ENCODE results near the gene MANF.

The MANF gene

DNA sequence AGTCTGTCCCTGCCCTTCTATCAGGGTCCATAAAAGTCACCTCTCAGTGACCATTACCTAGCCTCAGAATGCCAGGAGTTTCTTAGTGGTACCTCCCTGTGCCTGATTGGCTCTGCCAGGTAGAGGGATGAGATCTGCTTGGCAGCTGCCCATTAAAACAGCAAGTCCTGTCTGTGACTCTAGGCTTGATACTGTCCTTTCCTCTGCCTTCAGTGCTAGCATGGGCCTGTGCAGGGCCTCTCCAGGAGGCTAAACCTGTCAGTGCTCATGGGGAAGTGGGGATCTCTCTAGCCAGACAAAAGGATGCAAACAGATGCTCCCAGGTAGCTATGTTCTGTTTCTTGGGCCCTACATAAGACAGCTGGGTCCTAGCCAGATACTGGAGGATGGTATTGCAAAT lies 10.0 kb upstream of the MANF start:
- no peaks in the 10 kb centered on the region for H3K27me3 ChIP-seq (replicated peaks; ENCODE audit: insufficient read depth, low read length)
- H3K79me2 ChIP-seq (ENCODE audit: low read length), result no peaks in the 10 kb centered on the region
- H3K4me3 ChIP-seq (ENCODE audit: low read length), result no peak overlapping the region
- no peak overlapping the region for H3K27ac ChIP-seq (ENCODE audit: low read length)
- H4K20me1 ChIP-seq (ENCODE audit: insufficient read depth, low read length), result no peaks in the 10 kb centered on the region
- no peak overlapping the region for H3K4me2 ChIP-seq (ENCODE audit: low read depth, low read length)
- H3K9me3 ChIP-seq (replicated peaks; ENCODE audit: insufficient read depth, low read length), result no peaks in the 10 kb centered on the region
- no peak for TF ChIP-seq EZH2 (optimal IDR thresholded peaks at IDR 0.05; ENCODE audit: low read depth, low read length)
- TF ChIP-seq EZH2phosphoT487 (IDR thresholded peaks at IDR 0.05; ENCODE audit: low read length), result no peak
- TF ChIP-seq, protein P1, sequence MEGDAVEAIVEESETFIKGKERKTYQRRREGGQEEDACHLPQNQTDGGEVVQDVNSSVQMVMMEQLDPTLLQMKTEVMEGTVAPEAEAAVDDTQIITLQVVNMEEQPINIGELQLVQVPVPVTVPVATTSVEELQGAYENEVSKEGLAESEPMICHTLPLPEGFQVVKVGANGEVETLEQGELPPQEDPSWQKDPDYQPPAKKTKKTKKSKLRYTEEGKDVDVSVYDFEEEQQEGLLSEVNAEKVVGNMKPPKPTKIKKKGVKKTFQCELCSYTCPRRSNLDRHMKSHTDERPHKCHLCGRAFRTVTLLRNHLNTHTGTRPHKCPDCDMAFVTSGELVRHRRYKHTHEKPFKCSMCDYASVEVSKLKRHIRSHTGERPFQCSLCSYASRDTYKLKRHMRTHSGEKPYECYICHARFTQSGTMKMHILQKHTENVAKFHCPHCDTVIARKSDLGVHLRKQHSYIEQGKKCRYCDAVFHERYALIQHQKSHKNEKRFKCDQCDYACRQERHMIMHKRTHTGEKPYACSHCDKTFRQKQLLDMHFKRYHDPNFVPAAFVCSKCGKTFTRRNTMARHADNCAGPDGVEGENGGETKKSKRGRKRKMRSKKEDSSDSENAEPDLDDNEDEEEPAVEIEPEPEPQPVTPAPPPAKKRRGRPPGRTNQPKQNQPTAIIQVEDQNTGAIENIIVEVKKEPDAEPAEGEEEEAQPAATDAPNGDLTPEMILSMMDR (IDR thresholded peaks at IDR 0.05; ENCODE audit: low read length), result no peak
- H3F3A ChIP-seq (ENCODE audit: insufficient read depth, low read length), result no peaks in the 10 kb centered on the region
- H3K4me1 ChIP-seq (ENCODE audit: low read length), result no peaks in the 10 kb centered on the region
- H2AFZ ChIP-seq (ENCODE audit: low read length), result no peak overlapping the region
- DNase-seq, result no peak
- H3K36me3 ChIP-seq (replicated peaks; ENCODE audit: insufficient read depth, low read length), result no peaks in the 10 kb centered on the region
- no peaks in the 10 kb centered on the region for H3K9me2 ChIP-seq (replicated peaks; ENCODE audit: insufficient read depth, low read length)
- no peak overlapping the region for H3K9ac ChIP-seq (ENCODE audit: low read length)

DNA sequence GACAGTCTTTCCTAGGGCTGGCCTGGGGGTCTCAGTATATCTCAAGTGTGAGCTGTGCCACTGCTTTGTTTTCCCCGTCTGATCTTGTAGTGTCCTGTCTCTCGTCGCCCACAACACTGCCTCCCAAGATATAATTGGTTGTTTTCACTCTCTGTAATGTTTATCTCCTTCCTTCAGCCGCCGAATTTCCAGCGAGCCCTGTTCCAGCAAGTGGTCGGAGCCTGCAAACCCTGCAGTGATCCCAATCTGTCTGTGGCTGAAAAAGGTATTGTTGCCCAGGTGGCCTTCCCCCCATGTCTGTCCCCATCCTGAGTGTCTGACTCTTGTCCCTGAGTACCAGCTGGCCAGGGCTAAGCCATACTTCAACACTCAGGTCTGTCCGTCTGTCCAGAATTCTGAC lies 9.5 kb upstream of the MANF start:
- Histone ChIP-seq H3K27ac (ENCODE audit: low read length) (no peak overlapping the region), H3K4me1 (ENCODE audit: low read length) (no peaks in the 10 kb centered on the region), H3K79me2 (ENCODE audit: low read length) (no peaks in the 10 kb centered on the region), H3K36me3 (replicated peaks; ENCODE audit: insufficient read depth, low read length) (no peaks in the 10 kb centered on the region), H3F3A (ENCODE audit: insufficient read depth, low read length) (no peaks in the 10 kb centered on the region), H3K9me3 (replicated peaks; ENCODE audit: insufficient read depth, low read length) (no peaks in the 10 kb centered on the region), H3K27me3 (replicated peaks; ENCODE audit: insufficient read depth, low read length) (no peaks in the 10 kb centered on the region), H3K4me2 (ENCODE audit: low read depth, low read length) (no peak overlapping the region), H3K4me3 (ENCODE audit: low read length) (no peak overlapping the region), H3K9me2 (replicated peaks; ENCODE audit: insufficient read depth, low read length) (no peaks in the 10 kb centered on the region), H4K20me1 (ENCODE audit: insufficient read depth, low read length) (no peaks in the 10 kb centered on the region), H2AFZ (ENCODE audit: low read length) (no peak overlapping the region), H3K9ac (ENCODE audit: low read length) (no peak overlapping the region)
- DNase-seq, result no peak
- TF ChIP-seq, protein P1 (IDR thresholded peaks at IDR 0.05; ENCODE audit: low read length), result no peak
- TF ChIP-seq EZH2 (optimal IDR thresholded peaks at IDR 0.05; ENCODE audit: low read depth, low read length), result no peak
- TF ChIP-seq EZH2phosphoT487 (IDR thresholded peaks at IDR 0.05; ENCODE audit: low read length), result no peak

DNA sequence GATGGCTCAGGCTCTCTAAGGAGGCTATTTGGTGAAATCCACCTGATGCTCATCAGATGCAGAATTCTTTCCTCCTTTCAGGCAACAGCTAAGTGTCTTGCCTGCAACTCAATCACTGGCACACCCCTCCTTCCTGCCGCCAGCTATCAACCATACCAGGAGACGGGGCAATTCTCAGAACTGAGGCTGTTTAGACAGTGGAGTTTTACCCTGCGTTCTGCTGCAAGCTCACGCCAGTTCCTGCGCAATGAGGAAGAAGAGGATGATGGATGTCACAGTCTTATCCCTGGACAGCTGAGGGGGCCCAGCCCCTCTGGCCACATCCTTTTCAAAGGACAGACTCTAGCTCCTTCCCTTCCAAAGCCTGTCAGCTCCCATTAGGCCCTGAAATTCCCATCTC lies 7.0 kb upstream of the MANF start:
- Histone ChIP-seq H3F3A (ENCODE audit: insufficient read depth, low read length) (no peaks in the 10 kb centered on the region), H4K20me1 (ENCODE audit: insufficient read depth, low read length) (no peaks in the 10 kb centered on the region)

More for the DNA sequence above, 7.0 kb upstream of the MANF start:
- Histone ChIP-seq H3K27me3 (replicated peaks; ENCODE audit: insufficient read depth, low read length) (no peaks in the 10 kb centered on the region), H3K36me3 (replicated peaks; ENCODE audit: insufficient read depth, low read length) (no peaks in the 10 kb centered on the region), H3K4me1 (ENCODE audit: low read length) (no peaks in the 10 kb centered on the region), H3K4me3 (ENCODE audit: low read length) (no peak overlapping the region), H3K9me2 (replicated peaks; ENCODE audit: insufficient read depth, low read length) (no peaks in the 10 kb centered on the region), H3K79me2 (ENCODE audit: low read length) (no peaks in the 10 kb centered on the region), H2AFZ (ENCODE audit: low read length) (no peak overlapping the region), H3K9ac (ENCODE audit: low read length) (no peak overlapping the region), H3K27ac (ENCODE audit: low read length) (no peak overlapping the region), H3K9me3 (replicated peaks; ENCODE audit: insufficient read depth, low read length) (no peaks in the 10 kb centered on the region), H3K4me2 (ENCODE audit: low read depth, low read length) (no peak overlapping the region)
- TF ChIP-seq, protein P1 (IDR thresholded peaks at IDR 0.05; ENCODE audit: low read length), result no peak
- no peak for TF ChIP-seq EZH2phosphoT487 (IDR thresholded peaks at IDR 0.05; ENCODE audit: low read length)
- no peak for TF ChIP-seq EZH2 (optimal IDR thresholded peaks at IDR 0.05; ENCODE audit: low read depth, low read length)
- DNase-seq, result no peak
